ENCODE data around the gene ADAMTS14. TPM values are rescaled to one million over a fixed set of nuclear protein-coding genes. Genes with fewer than 3 reads are reported as not detected.

Gene ADAMTS14
- total RNA-seq, 2 experiments from 2014 or later = not detected

GRCh38 chr10:70723771-70724170 lies 51.5 kb downstream of the ADAMTS14 start:
- H3K4me1 Mint-ChIP-seq (ENCODE audit: low read depth) = no peaks in the 10 kb centered on the region
- intact Hi-C loops (cut with DNase I, micrococcal nuclease) = no loop called here
- POLR2A ChIA-PET = no interaction called here
- no peaks in the 10 kb centered on the region for H3K4me1 ChIP-seq (ENCODE audit: insufficient read depth, low read length)
- H3K27me3 Mint-ChIP-seq = no peaks in the 10 kb centered on the region
- DNase-seq (no peak), ATAC-seq (ENCODE audit: poor library complexity) (no peak)
- H3K36me3 ChIP-seq (ENCODE audit: insufficient read depth, low read length) = no peaks in the 10 kb centered on the region
- no peak for TF ChIP-seq CTCF (IDR thresholded peaks at IDR 0.05)
- no peak overlapping the region for H3K4me3 Mint-ChIP-seq
- no peak overlapping the region for H3K27ac Mint-ChIP-seq
- no peak overlapping the region for H3K27ac ChIP-seq (ENCODE audit: low read depth in 1 of 2, low read length in 2 of 2)
- H3K4me3 ChIP-seq (ENCODE audit: low read length) = no peak overlapping the region
- H3K27me3 ChIP-seq (ENCODE audit: control insufficient read depth in 1 of 2, insufficient read depth in 2 of 2, low read length in 2 of 2) = no peaks in the 10 kb centered on the region
- CTCF ChIA-PET = no interaction called here
- no peaks in the 10 kb centered on the region for H3K9me3 Mint-ChIP-seq
- H3K9me3 ChIP-seq (ENCODE audit: control insufficient read depth in 1 of 2, insufficient read depth in 1 of 2, low read length in 2 of 2) = no peaks in the 10 kb centered on the region
- H3K36me3 Mint-ChIP-seq (ENCODE audit: low read depth) = no peaks in the 10 kb centered on the region

- ChIA-PET POLR2A (no interaction called here), CTCF (no interaction called here)
- no peaks in the 10 kb centered on the region for H3K4me1 Mint-ChIP-seq (ENCODE audit: low read depth)
- H3K4me3 Mint-ChIP-seq = no peak overlapping the region
- ATAC-seq (ENCODE audit: poor library complexity) = no peak
- Histone ChIP-seq H3K27ac (ENCODE audit: low read depth in 1 of 2, low read length in 2 of 2) (no peak overlapping the region), H3K4me1 (ENCODE audit: insufficient read depth, low read length) (no peaks in the 10 kb centered on the region), H3K9me3 (ENCODE audit: control insufficient read depth in 1 of 2, insufficient read depth in 1 of 2, low read length in 2 of 2) (no peaks in the 10 kb centered on the region), H3K27me3 (ENCODE audit: control insufficient read depth in 1 of 2, insufficient read depth in 2 of 2, low read length in 2 of 2) (no peaks in the 10 kb centered on the region), H3K4me3 (ENCODE audit: low read length) (no peak overlapping the region), H3K36me3 (ENCODE audit: insufficient read depth, low read length) (no peaks in the 10 kb centered on the region)
- intact Hi-C loops (cut with DNase I, micrococcal nuclease) = no loop called here
- H3K27ac Mint-ChIP-seq = no peak overlapping the region
- H3K36me3 Mint-ChIP-seq (ENCODE audit: low read depth) = no peaks in the 10 kb centered on the region
- no peak for DNase-seq
- TF ChIP-seq CTCF (IDR thresholded peaks at IDR 0.05) = no peak
- H3K9me3 Mint-ChIP-seq = no peaks in the 10 kb centered on the region
- no peaks in the 10 kb centered on the region for H3K27me3 Mint-ChIP-seq
Observed at GRCh38 chr10:70726909-70727495, 54.7 kb downstream of the ADAMTS14 start.

- intact Hi-C loops (cut with DNase I, micrococcal nuclease) = no loop called here
- Histone ChIP-seq H3K4me1 (ENCODE audit: insufficient read depth, low read length) (no peaks in the 10 kb centered on the region), H3K9me3 (ENCODE audit: control insufficient read depth in 1 of 2, insufficient read depth in 1 of 2, low read length in 2 of 2) (no peaks in the 10 kb centered on the region), H3K27me3 (ENCODE audit: control insufficient read depth in 1 of 2, insufficient read depth in 2 of 2, low read length in 2 of 2) (no peaks in the 10 kb centered on the region), H3K27ac (ENCODE audit: low read depth in 1 of 2, low read length in 2 of 2) (no peak overlapping the region), H3K36me3 (ENCODE audit: insufficient read depth, low read length) (no peaks in the 10 kb centered on the region), H3K4me3 (ENCODE audit: low read length) (no peak overlapping the region)
- H3K4me1 Mint-ChIP-seq (ENCODE audit: low read depth) = no peaks in the 10 kb centered on the region
- POLR2A ChIA-PET = no interaction called here
- H3K27ac Mint-ChIP-seq = no peak overlapping the region
- no peaks in the 10 kb centered on the region for H3K9me3 Mint-ChIP-seq
- ATAC-seq (ENCODE audit: poor library complexity) (no peak), DNase-seq (no peak)
- H3K36me3 Mint-ChIP-seq (ENCODE audit: low read depth) = no peaks in the 10 kb centered on the region
- CTCF ChIA-PET = no interaction called here
- no peak overlapping the region for H3K4me3 Mint-ChIP-seq
- no peak for TF ChIP-seq CTCF (IDR thresholded peaks at IDR 0.05)
- H3K27me3 Mint-ChIP-seq = no peaks in the 10 kb centered on the region
Observed at GRCh38 chr10:70728328-70728727, 56.0 kb downstream of the ADAMTS14 start.
